SU-DHL-6 (cell line): ENCODE data around the gene POU4F1.

ENCODE experiments used
- H2AFZ ChIP-seq: fragments of 200-600 bp; sonication (generic); 2 replicates; pipeline ENCODE4 v1.6.1; 2014; ENCODE audit warnings: low read depth, mild to moderate bottlenecking, moderate library complexity, mixed read lengths, antibody characterized with exemption, low read length; ENCODE audit not compliant: severe bottlenecking
- H3F3A ChIP-seq: fragments of 200-600 bp; shearing (Covaris generic); 2 replicates; pipeline ENCODE4 v1.6.0; 2016; ENCODE audit warnings: antibody characterized with exemption, mild to moderate bottlenecking; ENCODE audit not compliant: insufficient read depth
- H3K27ac ChIP-seq: fragments of 200-600 bp; sonication (generic); 2 replicates; pipeline ENCODE4 v1.5.1; 2016; ENCODE audit warnings: low read depth, mild to moderate bottlenecking, low read length, moderate library complexity, mixed read lengths
- H3K27me3 ChIP-seq: fragments of 200-600 bp; sonication (generic), shearing (Covaris generic); 2 replicates; pipeline ENCODE4 v1.6.0; 2014; ENCODE audit warnings: mild to moderate bottlenecking, low read length
- H3K36me3 ChIP-seq: fragments of 200-600 bp; sonication (generic); 2 replicates; pipeline ENCODE4 v1.6.1; 2014; ENCODE audit warnings: mild to moderate bottlenecking, low read length, mixed read lengths
- H3K4me2 ChIP-seq: fragments of 300-600, 200-600 bp; shearing (Covaris generic), sonication (generic); 2 replicates; pipeline ENCODE4 v1.6.0; 2014; ENCODE audit warnings: low read length, low read depth, mild to moderate bottlenecking; ENCODE audit not compliant: poor library complexity, severe bottlenecking
- H3K4me3 ChIP-seq: fragments of 200-600 bp; sonication (generic); 2 replicates; pipeline ENCODE4 v1.5.1; 2014; ENCODE audit warnings: antibody characterized with exemption, low read length, mild to moderate bottlenecking, mixed read lengths; ENCODE audit not compliant: insufficient read depth, poor library complexity, severe bottlenecking
- H3K79me2 ChIP-seq: fragments of 200-600 bp; sonication (generic); 2 replicates; pipeline ENCODE4 v1.6.1; 2014; ENCODE audit warnings: mild to moderate bottlenecking, low read length, moderate library complexity; ENCODE audit not compliant: insufficient read depth
- H3K9ac ChIP-seq: fragments of 200-600 bp; sonication (generic); 2 replicates; pipeline ENCODE4 v1.7.0; 2014; ENCODE audit warnings: mild to moderate bottlenecking, low read length
- H3K9me2 ChIP-seq: fragments of 200-600 bp; sonication (generic); replicated peaks from 2 replicates; pipeline ENCODE4 v1.6.1; 2014; ENCODE audit warnings: low read length; ENCODE audit not compliant: insufficient read depth
- H3K9me3 ChIP-seq: fragments of 200-600 bp; sonication (generic); 2 replicates; pipeline ENCODE4 v1.6.1; 2014; ENCODE audit warnings: low read length, mixed read lengths; ENCODE audit not compliant: insufficient read depth
- H4K20me1 ChIP-seq: fragments of 200-600 bp; sonication (generic); 2 replicates; pipeline ENCODE4 v1.6.1; 2014; ENCODE audit warnings: low read depth, mild to moderate bottlenecking, antibody characterized with exemption, low read length, moderate library complexity, mixed read lengths
- EZH2phosphoT487 ChIP-seq: fragments of 200-600 bp; sonication (generic), shearing (Covaris generic); conservative IDR thresholded peaks from 2 replicates; pipeline ENCODE4 v1.6.1; 2018; ENCODE audit warnings: mild to moderate bottlenecking, antibody characterized with exemption, low read length, moderate library complexity, mixed read lengths
- TF ChIP-seq, protein P1 (sequence below): fragments of 200-600 bp; sonication (generic); IDR thresholded peaks from one replicate; pipeline ENCODE4 v1.5.1; 2017; ENCODE audit warnings: antibody characterized with exemption, mild to moderate bottlenecking, low read length, moderate library complexity; ENCODE audit not compliant: insufficient read depth, poor library complexity, severe bottlenecking

Gene POU4F1

DNA sequence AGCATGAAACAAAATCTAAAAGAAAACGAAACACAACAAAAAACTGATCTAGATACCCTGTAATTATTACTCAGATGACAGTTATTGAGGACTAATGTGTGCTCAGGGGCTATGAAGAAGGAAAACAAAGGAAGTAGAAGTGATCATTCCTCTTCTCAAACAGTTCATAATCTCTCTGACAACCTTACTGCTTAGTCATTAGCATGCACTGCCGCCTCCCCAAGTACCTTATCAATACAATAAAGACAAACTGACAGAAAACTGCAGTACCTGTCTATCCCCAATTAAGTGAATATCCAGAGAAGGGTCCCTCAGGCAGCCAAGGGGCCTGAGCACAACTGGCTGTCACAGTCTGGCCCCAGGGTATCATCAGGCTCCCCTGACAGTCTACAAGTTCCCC is 22.0 kb upstream of the POU4F1 start:
- Histone ChIP-seq H3F3A (no peaks in the 10 kb centered on the region), H2AFZ (no peak overlapping the region), H3K9me2 (no peaks in the 10 kb centered on the region), H3K27me3 (no peaks in the 10 kb centered on the region), H3K79me2 (peaks cover 28% of the 10 kb centered on the region; the same call in 1 of the 2 replicates), H3K4me2 (no peak overlapping the region), H3K4me3 (no peak overlapping the region), H4K20me1 (0 out of 2 replicates have a peak, but pooled peaks cover 3% of the 10 kb centered on the region), H3K27ac (no peak overlapping the region), H3K9me3 (no peaks in the 10 kb centered on the region), H3K9ac (no peak overlapping the region), H3K36me3 (peaks cover 35% of the 10 kb centered on the region)
- TF ChIP-seq, protein P1, sequence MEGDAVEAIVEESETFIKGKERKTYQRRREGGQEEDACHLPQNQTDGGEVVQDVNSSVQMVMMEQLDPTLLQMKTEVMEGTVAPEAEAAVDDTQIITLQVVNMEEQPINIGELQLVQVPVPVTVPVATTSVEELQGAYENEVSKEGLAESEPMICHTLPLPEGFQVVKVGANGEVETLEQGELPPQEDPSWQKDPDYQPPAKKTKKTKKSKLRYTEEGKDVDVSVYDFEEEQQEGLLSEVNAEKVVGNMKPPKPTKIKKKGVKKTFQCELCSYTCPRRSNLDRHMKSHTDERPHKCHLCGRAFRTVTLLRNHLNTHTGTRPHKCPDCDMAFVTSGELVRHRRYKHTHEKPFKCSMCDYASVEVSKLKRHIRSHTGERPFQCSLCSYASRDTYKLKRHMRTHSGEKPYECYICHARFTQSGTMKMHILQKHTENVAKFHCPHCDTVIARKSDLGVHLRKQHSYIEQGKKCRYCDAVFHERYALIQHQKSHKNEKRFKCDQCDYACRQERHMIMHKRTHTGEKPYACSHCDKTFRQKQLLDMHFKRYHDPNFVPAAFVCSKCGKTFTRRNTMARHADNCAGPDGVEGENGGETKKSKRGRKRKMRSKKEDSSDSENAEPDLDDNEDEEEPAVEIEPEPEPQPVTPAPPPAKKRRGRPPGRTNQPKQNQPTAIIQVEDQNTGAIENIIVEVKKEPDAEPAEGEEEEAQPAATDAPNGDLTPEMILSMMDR = no peak
- no peak for TF ChIP-seq EZH2phosphoT487

DNA sequence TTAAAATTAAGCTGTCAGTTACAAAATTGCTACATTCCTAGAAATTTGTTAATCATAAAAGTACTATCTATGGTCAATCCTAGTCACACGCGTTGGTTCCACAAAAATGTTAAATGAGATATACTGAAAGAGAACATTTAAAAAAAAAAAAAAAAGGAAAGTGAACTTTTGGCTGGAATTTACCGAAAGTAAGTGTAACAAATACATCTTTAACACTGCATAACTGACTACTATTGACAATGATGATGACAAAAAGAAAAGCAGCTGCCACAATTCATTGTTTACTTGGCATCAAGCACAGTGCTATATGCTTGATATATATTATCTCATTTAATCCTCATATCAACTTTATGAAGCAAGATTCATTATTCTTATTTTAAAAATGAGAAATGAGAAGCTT is 19.8 kb upstream of the POU4F1 start:
- Histone ChIP-seq H2AFZ (no peak overlapping the region), H3K36me3 (peaks cover 20% of the 10 kb centered on the region; the same call in 1 of the 2 replicates), H3K79me2 (peaks cover 24% of the 10 kb centered on the region), H3K27ac (no peak overlapping the region), H4K20me1 (peaks cover 6% of the 10 kb centered on the region), H3F3A (no peaks in the 10 kb centered on the region), H3K4me2 (no peak overlapping the region), H3K9me3 (no peaks in the 10 kb centered on the region), H3K4me3 (no peak overlapping the region), H3K27me3 (no peaks in the 10 kb centered on the region), H3K9me2 (no peaks in the 10 kb centered on the region), H3K9ac (no peak overlapping the region)
- no peak for TF ChIP-seq EZH2phosphoT487
- TF ChIP-seq, protein P1 = no peak

DNA sequence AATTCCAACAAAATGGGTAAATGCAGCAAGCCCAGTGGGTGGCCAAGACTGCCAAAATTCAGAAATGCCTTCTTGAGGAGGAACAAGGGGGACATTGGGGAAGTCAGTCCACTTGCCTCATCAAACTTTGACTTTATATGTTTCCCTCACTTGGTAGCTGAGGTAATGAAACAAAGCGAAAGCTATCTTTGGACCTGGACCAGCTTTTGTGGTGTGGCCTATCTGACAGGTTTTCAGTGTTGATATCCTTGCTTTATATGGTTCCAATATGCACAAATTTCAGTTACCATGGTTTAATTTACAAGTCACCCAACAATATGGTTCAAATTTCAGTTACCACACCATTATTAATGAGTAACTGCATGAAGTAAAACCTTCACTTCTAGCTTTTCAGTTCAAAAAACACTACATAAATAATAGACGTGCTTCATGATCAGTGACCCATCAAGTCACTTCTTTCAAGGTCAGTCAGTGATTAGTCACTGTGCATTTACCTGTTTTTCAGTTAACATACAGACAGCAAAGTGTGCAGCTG is 17.7 kb upstream of the POU4F1 start:
- Histone ChIP-seq H4K20me1 (peaks cover 6% of the 10 kb centered on the region), H3K36me3 (peaks cover 37% of the 10 kb centered on the region)

More for the DNA sequence above, 17.7 kb upstream of the POU4F1 start:
- H3K9me2 ChIP-seq = no peaks in the 10 kb centered on the region
- no peak overlapping the region for H3K4me2 ChIP-seq
- H3F3A ChIP-seq = no peaks in the 10 kb centered on the region
- H3K79me2 ChIP-seq = peaks cover 24% of the 10 kb centered on the region
- H3K4me3 ChIP-seq = no peak overlapping the region
- H3K27ac ChIP-seq = no peak overlapping the region
- H3K27me3 ChIP-seq = no peaks in the 10 kb centered on the region
- TF ChIP-seq, protein P1 = no peak
- TF ChIP-seq EZH2phosphoT487 = no peak
- no peak overlapping the region for H3K9ac ChIP-seq
- H2AFZ ChIP-seq = no peak overlapping the region
- no peaks in the 10 kb centered on the region for H3K9me3 ChIP-seq
